Adrenal gland (tissue), 12 donors: ENCODE measurements around the gene ZNF639. TPM values are rescaled to one million over a fixed set of nuclear protein-coding genes. Genes with fewer than 3 reads are reported as not detected.

Source experiments
- DNase-seq, 7 donors: peaks; one replicate each; pipeline ENCODE4 v3.0.0-alpha.2; 2019 to 2020
- H3K27ac ChIP-seq, 5 donors: fragments of 200-600 bp; sonication (generic) in 4 of 5; 1 replicate in 3 of 5; 2 replicates in 2 of 5; pipeline versions ENCODE4 v1.5.1 to v1.8.0; 2016 to 2020; ENCODE audit warnings: mild to moderate bottlenecking in 1 of 5
- H3K27me3 ChIP-seq: fragments of 200-600 bp; 2 replicates; pipeline ENCODE4 v1.8.0; 2021
- H3K36me3 ChIP-seq, 2 donors: fragments of 200-600 bp; replicated peaks in 1 of 2; 1 replicate in 1 of 2; 2 replicates in 1 of 2; pipeline versions ENCODE4 v1.5.1 to v1.8.0; 2018 to 2022
- H3K4me1 ChIP-seq, 2 donors: fragments of 200-600 bp; replicated peaks in 1 of 2; 1 replicate in 1 of 2; 2 replicates in 1 of 2; pipeline versions ENCODE4 v1.5.1 to v1.8.0; 2018 to 2021
- H3K4me3 ChIP-seq, 4 donors: fragments of 200-600 bp; sonication (generic) in 3 of 4; one replicate each; pipeline ENCODE4 v1.5.1; 2016 to 2018
- H3K9me3 ChIP-seq, 3 donors: fragments of 200-600 bp; sonication (generic) in 1 of 3; replicated peaks in 1 of 3; 1 replicate in 2 of 3; 2 replicates in 1 of 3; pipeline versions ENCODE4 v1.5.1 to v1.8.0; 2016 to 2021
- POLR2A ChIP-seq, 2 donors: fragments of 450-650 bp; IDR thresholded peaks; one replicate each; pipeline ENCODE4 v1.6.1; 2017; ENCODE audit warnings: antibody characterized with exemption in 2 of 2, mild to moderate bottlenecking in 2 of 2, moderate library complexity in 1 of 2
- WGBS, 4 donors: extraction: QIAGEN DNeasy Blood & Tissue Kit in 2 of 4; methylation state at CpG; one replicate each; pipeline versions ENCODE4 v1.1.5 to v1.1.7; 2013 to 2017; 5-methylcytosine and 5-hydroxymethylcytosine counted together
- intact Hi-C, 2 donors: fragments of 100-400 bp; cut with DNase I; formaldehyde crosslinking; loops; one replicate each; pipeline versions ENCODE4 v1.14.1 to v1.15.0; 2022 to 2023
- polyA plus RNA-seq, 3 donors: library from polyadenylated mRNA; stranded (reverse); fragments of 200-250 nt in 2 of 3; fragments of 350-450 nt in 1 of 3; fragmentation: Illumina TruSeq in 1 of 3; extraction: RNeasy Lipid Tissue Mini Kit (QIAGEN cat#74804) in 1 of 3; gene quantifications; one replicate each; pipeline ENCODE4 v1.2.3, GENCODE V29; 2013 to 2014
- total RNA-seq, 9 donors: library from RNA; depleted of rRNA in 4 of 9; stranded (reverse); fragments of >200 nt in 4 of 9; fragments of 120-200 nt in 1 of 9; fragmentation: NEBNext Ultra II Directional in 1 of 9; extraction: Animal tissue kit (Norgen Biotek cat#: 25700) in 1 of 9; gene quantifications; one replicate each; pipeline versions ENCODE4 v1.1.0 to v1.2.4, GENCODE V29; 2013 to 2023
- TF ChIP-seq, protein P1 (sequence below), 6 experiments: fragments of 450-650 bp in 4 of 6; fragments of 200-600 bp in 2 of 6; sonication (generic) in 1 of 6; IDR thresholded peaks; 1 replicate in 5 of 6; 2 replicates in 1 of 6; pipeline versions ENCODE4 v1.5.1 to v1.8.0; 2016 to 2021; ENCODE audit warnings: antibody characterized with exemption in 6 of 6, mild to moderate bottlenecking in 2 of 6, moderate library complexity in 1 of 6
- donor health status: healthy with polysubstance abuse.
- donor health status: Bipolar disorder and iron deficiency.
- donor health status: DM: yes; HTN: yes; CAD: no.
- donor health status: DM: no; HTN: no; CAD: no.
- donor health status: DM: no; HTN: no; CAD: no.
- donor health status: DM: yes; HTN: yes; CAD: no.

The ZNF639 gene
- total and polyA plus RNA-seq, 12 donors = 14.8 to 53.4 (median 39.4) TPM

GRCh38 chr3:179297971-179298725 is 24.7 kb upstream of the ZNF639 start:
- TF ChIP-seq, protein P1, sequence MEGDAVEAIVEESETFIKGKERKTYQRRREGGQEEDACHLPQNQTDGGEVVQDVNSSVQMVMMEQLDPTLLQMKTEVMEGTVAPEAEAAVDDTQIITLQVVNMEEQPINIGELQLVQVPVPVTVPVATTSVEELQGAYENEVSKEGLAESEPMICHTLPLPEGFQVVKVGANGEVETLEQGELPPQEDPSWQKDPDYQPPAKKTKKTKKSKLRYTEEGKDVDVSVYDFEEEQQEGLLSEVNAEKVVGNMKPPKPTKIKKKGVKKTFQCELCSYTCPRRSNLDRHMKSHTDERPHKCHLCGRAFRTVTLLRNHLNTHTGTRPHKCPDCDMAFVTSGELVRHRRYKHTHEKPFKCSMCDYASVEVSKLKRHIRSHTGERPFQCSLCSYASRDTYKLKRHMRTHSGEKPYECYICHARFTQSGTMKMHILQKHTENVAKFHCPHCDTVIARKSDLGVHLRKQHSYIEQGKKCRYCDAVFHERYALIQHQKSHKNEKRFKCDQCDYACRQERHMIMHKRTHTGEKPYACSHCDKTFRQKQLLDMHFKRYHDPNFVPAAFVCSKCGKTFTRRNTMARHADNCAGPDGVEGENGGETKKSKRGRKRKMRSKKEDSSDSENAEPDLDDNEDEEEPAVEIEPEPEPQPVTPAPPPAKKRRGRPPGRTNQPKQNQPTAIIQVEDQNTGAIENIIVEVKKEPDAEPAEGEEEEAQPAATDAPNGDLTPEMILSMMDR (IDR thresholded peaks at IDR 0.05) = no peak
- TF ChIP-seq POLR2A (IDR thresholded peaks at IDR 0.05) = no peak
- Histone ChIP-seq H3K4me3 (no peak overlapping the region), H3K36me3 (no peaks in the 10 kb centered on the region), H3K27me3 (no peaks in the 10 kb centered on the region), H3K9me3 (peaks cover 0 to 5% (median 0%) of the 10 kb centered on the region in 3 donors), H3K27ac (no peak overlapping the region), H3K4me1 (no peaks in the 10 kb centered on the region)
- intact Hi-C loops = no loop called here
- 65 to 82% (median 76%) methylated on average over 5 of the region's 5 CpGs for WGBS, 4 donors
- no peak for DNase-seq

- no peak overlapping the region for H3K27ac ChIP-seq
- DNase-seq = no peak
- intact Hi-C loops = no loop called here
- WGBS, 4 donors = 75 to 84% (median 79%) methylated on average over 2 of the region's 2 CpGs
- no peaks in the 10 kb centered on the region for H3K4me1 ChIP-seq
- no peaks in the 10 kb centered on the region for H3K27me3 ChIP-seq
- TF ChIP-seq, protein P1 (IDR thresholded peaks at IDR 0.05) = no peak
- no peak for TF ChIP-seq POLR2A (IDR thresholded peaks at IDR 0.05)
- H3K36me3 ChIP-seq = no peaks in the 10 kb centered on the region
- no peak overlapping the region for H3K4me3 ChIP-seq
- peaks cover 0 to 5% (median 0%) of the 10 kb centered on the region in 3 donors for H3K9me3 ChIP-seq
Measured at GRCh38 chr3:179299316-179299715, 23.5 kb upstream of the ZNF639 start.

- no peaks in the 10 kb centered on the region for H3K36me3 ChIP-seq
- no peaks in the 10 kb centered on the region for H3K27me3 ChIP-seq
- no peaks in the 10 kb centered on the region for H3K4me1 ChIP-seq
- H3K27ac ChIP-seq = no peak overlapping the region
- TF ChIP-seq, protein P1 (IDR thresholded peaks at IDR 0.05) = no peak
- TF ChIP-seq POLR2A (IDR thresholded peaks at IDR 0.05) = no peak
- H3K4me3 ChIP-seq = no peak overlapping the region
- 82 to 93% (median 87%) methylated on average over 5 of the region's 5 CpGs for WGBS, 4 donors
- no peak for DNase-seq
- peaks cover 0 to 5% (median 0%) of the 10 kb centered on the region in 3 donors for H3K9me3 ChIP-seq
- intact Hi-C loops = no loop called here
Measured at GRCh38 chr3:179299999-179300613, 22.7 kb upstream of the ZNF639 start.

- H3K4me3 ChIP-seq = no peak overlapping the region
- WGBS, 4 donors = 60 to 65% (median 63%) methylated on average over 3 of the region's 3 CpGs
- H3K27ac ChIP-seq = no peak overlapping the region
- no peak for DNase-seq
- H3K27me3 ChIP-seq = no peaks in the 10 kb centered on the region
- H3K9me3 ChIP-seq = peaks cover 0 to 5% (median 0%) of the 10 kb centered on the region in 3 donors
- no peak for TF ChIP-seq POLR2A (IDR thresholded peaks at IDR 0.05)
- TF ChIP-seq, protein P1 (IDR thresholded peaks at IDR 0.05) = no peak
- no peaks in the 10 kb centered on the region for H3K36me3 ChIP-seq
- intact Hi-C loops = no loop called here
- no peaks in the 10 kb centered on the region for H3K4me1 ChIP-seq
Measured at GRCh38 chr3:179301645-179302044, 21.2 kb upstream of the ZNF639 start.
